Measurements from ENCODE around the gene CLIC4. TPM values are rescaled to one million over a fixed set of nuclear protein-coding genes. Genes with fewer than 3 reads are reported as not detected.
"Not testable (repeated sequence)": the region's sequence is repeated elsewhere in the genome, so short reads cannot be mapped to it uniquely, and the experiment has no call there.

CLIC4 gene
- polyA plus RNA-seq, 12 donors = 130 to 183 (median 165) TPM; not detected in 1

DNA sequence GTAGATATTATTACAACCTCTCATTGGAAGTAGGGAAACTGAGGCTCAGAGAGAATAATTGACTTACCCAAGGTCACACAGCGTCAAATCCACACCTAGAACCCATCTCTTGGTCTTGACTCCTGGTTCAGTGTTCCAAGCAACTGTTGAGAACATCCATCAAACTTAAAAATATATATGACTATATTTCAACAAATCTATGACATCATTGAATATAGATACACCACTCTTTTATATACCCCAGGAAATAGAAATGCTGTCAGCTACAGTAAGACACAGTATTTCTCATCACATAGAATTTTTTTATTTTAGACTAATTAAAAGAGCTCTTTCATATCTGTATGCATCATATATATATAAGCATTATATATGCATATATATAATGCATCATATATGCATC lies 127.9 kb downstream of the CLIC4 start:
- no peak for DNase-seq

DNA sequence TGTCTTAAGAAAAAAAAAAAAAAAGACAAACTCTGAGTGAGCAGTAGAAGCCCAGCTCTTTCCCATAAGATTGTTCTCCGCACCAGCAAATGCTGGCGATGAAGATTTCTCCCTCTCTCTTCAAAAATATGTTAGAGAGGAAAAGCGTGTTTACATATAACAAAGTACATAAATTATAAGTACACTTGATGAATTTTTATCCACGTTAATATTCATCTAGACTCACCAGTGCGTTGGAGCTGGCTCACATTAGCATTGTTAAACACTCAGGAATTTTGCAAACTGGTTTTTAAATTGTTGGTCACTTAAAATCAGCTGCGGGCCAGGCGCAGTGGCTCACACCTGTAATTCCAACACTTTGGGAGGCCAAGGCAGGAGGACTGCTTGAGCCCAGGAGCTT lies 128.8 kb downstream of the CLIC4 start:
- DNase-seq = no peak

DNA sequence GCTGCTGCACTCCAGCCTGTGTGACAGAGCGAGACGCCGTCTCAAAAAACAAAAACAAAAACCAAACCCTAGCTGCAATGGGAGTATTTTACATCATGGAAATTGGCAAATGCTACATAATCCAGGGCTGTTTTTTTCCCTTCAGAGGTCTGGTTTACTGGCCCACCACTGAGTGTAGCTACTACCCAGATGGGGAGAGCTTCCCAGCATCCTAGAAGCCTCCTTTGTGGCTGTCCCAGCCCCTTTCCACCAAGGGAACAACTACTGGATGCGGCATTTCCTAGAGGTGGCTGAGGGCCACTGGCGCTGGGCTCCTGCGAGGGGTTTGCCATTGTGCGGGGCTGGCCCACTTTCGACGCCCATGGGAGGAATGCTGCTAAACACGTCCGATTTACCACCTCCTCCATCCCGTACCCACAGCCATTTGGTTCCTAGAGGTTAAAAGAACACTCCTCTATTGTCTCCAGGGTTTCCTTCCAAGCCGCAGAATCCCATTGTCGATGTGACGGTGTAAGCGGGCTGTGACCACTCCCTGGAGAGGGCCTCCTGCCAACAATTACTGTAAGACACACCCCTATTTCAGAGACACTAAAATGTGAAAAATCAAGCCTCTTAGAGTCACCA lies 129.5 kb downstream of the CLIC4 start:
- DNase-seq = no peak

DNA sequence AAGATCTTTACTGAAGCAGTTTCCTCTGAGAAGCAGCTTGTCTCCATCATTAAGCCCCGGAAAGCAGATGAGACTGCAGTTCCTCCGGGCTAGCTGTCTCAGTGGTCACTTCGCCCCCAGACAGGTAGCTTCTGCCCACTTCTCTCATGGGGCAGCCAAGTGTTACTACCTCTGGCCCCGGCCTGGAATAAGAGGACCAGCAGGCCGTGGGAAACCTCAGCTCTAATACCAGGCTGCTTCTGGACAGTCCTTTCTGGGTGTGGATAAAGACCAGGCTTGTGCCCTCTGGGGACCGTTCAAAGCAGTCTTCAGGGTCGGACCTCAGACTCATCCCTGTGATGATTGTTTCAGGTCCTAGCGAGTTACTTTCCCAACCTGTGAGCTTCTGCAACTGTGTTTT lies 130.0 kb downstream of the CLIC4 start:
- DNase-seq = no peak

DNA sequence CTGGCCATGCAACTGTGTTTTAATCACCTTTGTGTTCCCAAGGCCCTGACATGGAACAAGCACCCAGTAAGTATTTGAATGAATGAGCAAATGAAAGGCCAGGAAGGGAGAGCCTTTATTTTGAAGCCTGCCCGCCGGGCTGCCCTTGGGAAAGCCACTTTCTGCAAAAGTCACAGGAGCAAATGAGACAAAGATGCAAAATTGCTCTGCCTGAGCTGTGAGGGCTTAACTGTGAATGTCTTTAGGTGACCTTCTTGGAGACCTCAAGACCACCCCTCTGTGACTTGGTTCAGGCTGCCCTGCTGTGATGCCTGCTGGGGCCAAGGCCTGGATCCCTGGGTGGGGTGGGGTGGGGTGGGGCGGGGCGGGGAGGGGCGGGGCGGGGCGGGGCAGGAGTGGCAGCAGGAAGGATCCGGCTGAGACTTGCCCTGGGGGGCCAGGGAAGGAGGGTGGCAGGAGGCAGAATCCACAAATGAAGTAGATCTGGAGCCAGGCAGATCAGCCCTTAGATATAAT lies 130.8 kb downstream of the CLIC4 start:
- no peak for DNase-seq

DNA sequence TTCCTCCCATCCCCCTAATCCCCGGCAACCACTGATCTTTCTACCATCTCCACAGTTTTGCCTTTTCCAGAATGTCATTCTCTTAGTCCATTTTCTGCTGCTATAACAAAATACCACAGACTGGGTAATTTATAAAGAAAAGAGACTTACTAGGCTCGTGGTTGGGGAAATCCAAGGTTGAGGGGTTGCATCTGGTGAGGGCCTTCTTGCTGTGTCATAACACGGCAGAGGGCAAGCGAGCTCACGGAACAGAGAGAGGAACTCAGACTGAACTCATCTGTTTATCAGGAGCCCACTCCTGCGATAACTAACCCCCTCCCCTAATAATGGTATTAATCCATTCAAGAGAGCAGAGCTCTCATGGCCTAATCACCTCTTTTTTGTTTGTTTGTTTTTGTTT lies 132.8 kb downstream of the CLIC4 start:
- DNase-seq = no peak

DNA sequence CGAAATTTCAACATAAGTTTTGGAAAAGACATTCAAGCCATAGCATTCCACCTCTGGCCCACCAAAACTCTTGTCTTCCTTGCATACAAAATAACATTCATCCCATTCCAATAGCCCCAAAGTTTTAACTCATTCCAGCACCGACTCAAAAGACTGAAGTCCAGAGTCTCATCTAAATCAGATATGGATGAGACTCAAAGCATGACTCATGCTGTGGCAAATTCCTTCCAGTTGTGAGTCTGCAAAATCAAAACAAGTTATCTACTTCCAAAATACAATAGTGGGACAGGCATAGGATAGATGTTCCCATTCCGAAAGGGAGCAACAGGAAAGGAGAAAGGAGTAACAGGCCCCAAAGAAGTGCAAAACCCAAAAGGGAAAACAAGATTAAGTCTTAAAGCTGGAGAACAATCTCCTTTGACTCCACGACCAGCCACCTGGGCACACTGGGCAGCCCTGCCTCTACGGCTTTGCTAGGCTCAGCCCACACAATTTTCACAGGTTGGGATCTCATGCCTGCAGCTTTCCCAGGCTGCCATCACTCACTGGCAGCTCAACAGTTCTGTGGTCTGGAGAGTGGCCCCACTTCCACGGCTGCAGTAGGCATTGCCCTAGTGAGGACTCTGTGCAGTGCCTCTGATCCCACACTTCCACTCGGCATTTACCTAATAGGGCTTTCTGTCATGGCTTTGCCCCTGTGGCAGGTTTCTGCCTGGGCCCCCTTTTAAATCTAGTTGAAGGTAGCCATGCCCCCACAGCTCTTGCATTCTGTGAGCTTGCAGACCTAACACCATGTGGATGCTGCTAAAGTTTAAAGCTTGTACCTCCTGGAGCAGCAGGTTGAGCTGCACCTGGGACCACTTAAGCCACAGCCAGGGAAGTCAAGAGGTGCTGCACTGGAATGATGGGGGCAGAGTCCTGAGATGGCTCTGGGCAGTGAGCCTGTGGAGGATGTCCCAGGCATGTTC lies 133.8 kb downstream of the CLIC4 start:
- no peak for DNase-seq

DNA sequence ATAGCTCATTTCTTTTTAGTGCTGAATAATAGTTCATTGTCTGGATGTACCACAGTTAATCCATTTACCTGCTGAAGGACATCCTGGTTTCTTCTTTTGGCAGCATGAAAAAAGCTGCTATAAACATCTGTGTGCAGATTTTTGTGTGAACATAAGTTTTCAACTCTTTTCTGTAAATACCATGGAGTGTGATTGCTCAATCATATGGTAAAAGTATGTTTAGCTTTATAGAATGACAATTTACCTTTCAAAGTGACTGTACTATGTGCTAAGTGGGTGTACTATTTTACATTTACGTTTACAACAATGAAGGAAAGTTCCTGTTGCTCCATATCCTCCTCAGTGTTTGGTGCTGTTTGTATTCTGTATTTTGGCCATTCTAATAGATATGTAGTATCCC lies 135.8 kb downstream of the CLIC4 start:
- DNase-seq = no peak

DNA sequence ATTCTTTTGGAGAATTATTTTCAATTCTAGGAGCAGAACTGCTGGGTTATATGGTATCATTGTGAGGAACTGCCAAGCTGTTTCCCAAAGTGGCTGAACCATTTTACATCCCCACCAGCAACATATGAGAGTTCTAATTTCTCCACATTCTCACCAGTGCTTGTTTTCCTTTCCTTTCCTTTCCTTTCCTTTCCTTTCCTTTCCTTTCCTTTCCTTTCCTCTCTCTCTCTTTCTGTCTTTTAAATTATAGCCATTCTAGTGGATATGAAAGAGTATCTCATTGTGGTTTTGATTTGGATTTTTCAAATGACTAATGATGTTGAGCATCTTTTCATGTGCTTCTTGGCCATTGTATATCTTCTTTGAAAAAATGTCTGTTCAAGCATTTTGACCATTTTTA lies 139.5 kb downstream of the CLIC4 start:
- DNase-seq = no peak

DNA sequence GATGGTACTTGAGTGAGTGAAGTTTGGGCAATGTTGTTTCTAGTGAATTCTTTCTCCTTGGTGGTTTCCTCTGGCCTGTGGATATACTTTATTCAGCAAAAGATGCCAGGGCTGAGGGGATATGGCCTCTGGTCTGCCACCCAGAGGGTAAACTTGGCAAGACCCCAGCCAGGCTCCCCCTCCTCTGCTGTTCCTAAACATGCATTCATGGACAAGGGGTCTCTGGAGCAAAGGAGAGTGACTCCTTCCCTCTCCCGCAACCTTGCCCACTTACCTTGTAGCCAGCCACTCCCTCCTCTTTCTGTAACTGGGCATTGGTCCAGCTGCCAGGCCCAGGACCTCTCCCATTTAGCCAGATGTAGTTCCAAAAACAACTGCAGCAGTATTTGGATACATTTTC lies 141.0 kb downstream of the CLIC4 start:
- no peak for DNase-seq

DNA sequence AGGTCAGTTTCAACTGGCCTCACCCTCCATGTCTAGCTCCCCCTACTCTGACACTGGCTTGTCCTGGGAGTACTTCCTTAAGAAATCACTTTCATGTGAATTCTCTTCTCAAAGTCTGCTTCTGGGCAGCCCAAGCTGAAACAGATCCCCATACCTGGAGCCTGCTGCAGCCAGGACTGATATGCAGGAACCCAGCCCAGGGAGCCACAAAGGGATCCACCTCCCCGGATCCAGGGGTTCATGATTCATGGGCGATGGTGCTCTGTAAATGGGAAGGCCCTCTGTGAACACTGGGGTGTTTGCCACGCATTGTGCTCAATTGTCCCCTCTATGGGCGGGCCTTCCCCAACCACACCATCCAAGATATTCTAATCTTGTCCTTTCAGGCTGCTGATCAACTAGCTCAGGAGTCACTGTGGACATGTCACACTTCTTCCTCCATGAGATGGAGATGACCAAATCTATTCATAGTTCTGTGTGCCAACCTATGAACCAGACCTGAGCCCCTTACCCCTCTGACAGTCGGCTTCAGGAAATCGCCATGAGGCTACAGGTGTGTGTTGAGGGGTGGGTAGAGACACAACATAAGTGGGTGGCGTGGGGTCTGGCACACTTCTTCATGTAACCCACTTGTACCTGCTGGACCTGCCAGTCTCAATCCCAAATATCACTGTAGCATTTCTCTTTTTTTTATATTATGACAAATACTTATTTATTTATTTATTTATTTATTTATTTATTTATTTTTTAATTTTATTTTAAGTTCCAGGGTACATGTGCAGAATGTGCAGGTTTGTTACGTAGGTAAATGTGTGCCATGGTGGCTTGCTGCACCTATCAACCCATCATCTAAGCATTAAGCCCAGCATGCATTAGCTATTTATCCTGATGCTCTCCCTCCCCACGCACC lies 143.1 kb downstream of the CLIC4 start:
- no peak for DNase-seq

DNA sequence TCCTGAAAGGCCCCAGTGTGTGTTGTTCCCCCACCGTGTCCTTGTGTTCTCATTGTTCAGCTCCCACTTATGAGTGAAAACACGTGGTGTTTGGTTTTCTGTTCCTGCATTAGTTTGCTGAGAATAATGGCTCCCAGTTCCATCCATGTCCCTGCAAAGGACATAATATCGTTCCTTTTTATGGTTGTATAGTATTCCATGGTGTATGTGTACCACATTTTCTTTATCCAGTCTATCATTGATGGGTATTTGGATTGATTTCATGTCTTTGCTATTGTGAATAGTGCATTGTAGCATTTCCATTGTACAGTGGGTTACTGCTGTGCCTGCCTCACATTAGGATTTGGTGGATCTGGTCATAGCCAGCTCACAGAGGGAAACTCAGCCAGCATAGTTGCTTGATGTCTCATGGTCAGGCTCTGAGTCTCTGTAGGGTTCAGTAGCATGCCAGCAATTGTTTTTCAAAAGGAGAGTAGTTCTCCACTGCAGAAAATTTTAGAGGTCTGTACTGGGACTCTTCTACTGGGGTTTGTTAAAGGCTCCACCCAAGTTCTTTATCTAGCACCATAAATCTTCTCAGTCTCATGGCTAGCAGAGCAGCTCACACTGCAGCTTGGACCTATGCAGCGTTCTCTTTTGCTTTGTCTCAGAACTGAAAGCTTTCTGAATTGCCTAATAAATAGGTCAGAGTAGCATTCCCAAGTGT lies 143.9 kb downstream of the CLIC4 start:
- no peak for DNase-seq

DNA sequence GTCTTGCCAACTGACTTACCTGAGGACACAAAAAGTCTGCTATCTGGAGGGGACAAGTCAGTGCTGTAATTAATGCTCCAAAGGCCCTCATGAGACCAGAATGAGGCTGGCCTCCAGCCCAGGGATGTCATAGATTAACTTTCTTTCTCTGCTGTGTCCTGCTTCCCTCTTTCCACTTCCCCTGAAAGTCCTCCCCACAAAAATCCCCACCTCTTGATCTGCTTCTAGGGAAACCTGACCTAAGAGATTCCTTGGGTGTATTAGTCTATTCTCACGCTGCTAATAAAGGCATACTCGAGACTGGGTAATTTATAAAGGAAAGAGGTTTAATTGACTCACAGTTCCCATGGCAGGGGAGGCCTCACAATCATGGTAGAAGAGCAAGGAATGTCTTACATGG lies 145.6 kb downstream of the CLIC4 start:
- DNase-seq = no peak

DNA sequence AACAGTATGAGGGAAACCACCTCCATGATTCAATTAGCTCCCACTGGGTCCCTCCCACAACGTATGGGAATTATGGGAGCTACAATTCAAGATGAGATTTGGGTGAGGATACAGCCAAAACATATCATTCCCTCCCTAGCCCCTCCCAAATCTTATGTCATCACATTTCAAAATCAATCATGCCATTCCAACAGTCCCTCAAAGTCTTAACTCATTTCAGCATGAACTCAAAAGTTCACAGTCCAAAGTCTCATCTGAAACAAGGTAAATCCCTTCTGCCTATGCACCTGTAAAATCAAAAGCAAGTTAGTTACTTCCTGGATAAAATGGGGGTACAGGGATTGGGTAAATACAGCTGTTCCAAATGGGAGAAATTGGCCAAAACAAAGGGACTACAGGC lies 146.1 kb downstream of the CLIC4 start:
- not testable (repeated sequence) for DNase-seq

DNA sequence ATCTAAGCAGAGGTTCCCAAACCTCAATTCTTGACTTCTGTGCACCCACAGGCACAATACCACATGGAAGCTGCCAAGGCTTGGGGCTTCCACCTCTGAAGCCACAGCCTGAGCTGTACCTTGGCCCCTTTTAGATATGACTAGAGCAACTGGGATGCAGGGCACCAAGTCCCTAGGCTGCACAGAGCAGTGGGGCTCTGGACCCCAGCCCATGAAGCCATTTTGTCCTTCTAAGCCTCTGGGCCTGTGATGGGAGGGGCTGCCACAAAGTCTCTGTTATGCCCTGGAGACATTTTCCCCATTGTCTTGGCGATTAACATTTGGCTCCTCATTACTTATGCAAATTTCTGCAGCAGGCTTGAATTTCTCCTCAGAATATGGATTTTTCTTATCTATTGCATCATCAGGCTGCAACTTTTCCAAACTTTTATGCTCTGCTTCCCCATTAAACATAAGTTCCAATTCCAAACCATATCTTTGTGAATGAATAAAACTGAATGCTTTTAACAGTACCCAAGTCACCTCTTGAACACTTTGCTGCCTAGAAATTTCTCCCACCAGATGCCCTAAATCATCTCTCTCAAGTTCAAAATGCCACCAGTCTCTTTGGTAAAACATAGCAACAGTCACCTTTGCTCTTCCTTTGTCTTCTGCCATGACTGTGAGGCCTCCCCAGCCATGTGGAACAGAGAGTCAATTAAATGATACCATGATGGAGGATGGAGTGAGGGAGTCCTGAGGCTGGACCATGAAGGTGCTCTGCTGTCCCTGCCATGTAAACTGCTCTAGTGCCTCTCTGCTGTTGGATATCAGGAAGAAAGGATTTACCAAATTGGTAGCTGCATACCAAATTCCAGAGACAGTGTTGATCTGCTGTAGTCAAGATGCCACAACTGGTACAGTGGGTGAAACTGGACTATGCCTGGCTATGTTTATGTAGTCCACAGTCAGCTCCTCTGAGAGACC lies 147.2 kb downstream of the CLIC4 start:
- DNase-seq = no peak

DNA sequence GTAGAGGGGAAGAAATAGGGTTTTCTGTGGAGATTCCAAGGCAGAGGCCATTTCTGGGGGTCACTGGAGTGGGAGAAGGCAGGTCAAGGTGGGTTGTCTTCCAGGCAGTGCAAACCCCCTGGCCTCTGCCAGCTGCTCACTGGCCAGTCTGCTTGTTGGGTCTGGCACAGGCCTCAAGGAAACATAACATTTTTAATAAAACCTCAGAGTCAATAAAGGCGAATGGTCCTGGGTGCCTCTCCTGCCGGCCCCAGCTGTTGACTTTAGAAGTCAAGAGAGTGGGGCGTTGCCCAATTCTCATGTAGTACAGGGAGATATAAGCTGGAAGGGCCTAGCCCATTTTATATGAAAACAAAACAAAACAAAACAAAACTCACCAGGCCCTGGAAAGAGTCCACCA lies 148.2 kb downstream of the CLIC4 start:
- DNase-seq = no peak
